Testis (tissue), 3 donors: ENCODE data around the gene ADD1. TPM values are rescaled to one million over a fixed set of nuclear protein-coding genes. Genes with fewer than 3 reads are reported as not detected.

Source experiments
- DNase-seq: peaks from one replicate; pipeline ENCODE4 v3.0.0-alpha.2; 2019
- H3K27ac ChIP-seq, 2 donors: fragments of 200-600 bp; sonication (generic); one replicate each; pipeline ENCODE4 v1.5.1; 2019
- H3K27me3 ChIP-seq: fragments of 200-600 bp; sonication (generic); one replicate; pipeline ENCODE4 v1.5.1; 2019
- H3K36me3 ChIP-seq: fragments of 200-600 bp; sonication (generic); one replicate; pipeline ENCODE4 v1.5.1; 2017; ENCODE audit warnings: low read depth; ENCODE audit errors: missing control alignments
- H3K4me1 ChIP-seq: fragments of 200-600 bp; sonication (generic); one replicate; pipeline ENCODE4 v1.5.1; 2019
- H3K4me3 ChIP-seq, 2 donors: fragments of 200-600 bp; sonication (generic); one replicate each; pipeline ENCODE4 v1.5.1; 2017 to 2019
- H3K9me3 ChIP-seq: fragments of 200-600 bp; sonication (generic); one replicate; pipeline ENCODE4 v1.5.1; 2017
- CTCF ChIP-seq, 3 experiments: fragments of 450-650 bp in 2 of 3; fragments of 200-600 bp in 1 of 3; sonication (generic) in 1 of 3; IDR thresholded peaks; one replicate each; pipeline ENCODE4 v1.5.1; 2016 to 2019; ENCODE audit warnings: antibody characterized with exemption in 3 of 3, mild to moderate bottlenecking in 2 of 3, moderate library complexity in 1 of 3
- POLR2A ChIP-seq: fragments of 450-650 bp; IDR thresholded peaks from one replicate; pipeline ENCODE4 v1.6.1; 2017; ENCODE audit warnings: antibody characterized with exemption, mild to moderate bottlenecking, moderate library complexity
- WGBS, 2 donors: methylation state at CpG; one replicate each; pipeline ENCODE4 v1.1.5; 2018; 5-methylcytosine and 5-hydroxymethylcytosine counted together
- intact Hi-C: fragments of 100-400 bp; cut with DNase I; formaldehyde crosslinking; loops from one replicate; pipeline ENCODE4 v1.15.1; 2023; ENCODE audit warnings: low total_unique reads
- polyA plus RNA-seq: library from polyadenylated mRNA; stranded (reverse); fragments of 350-450 nt; fragmentation: Illumina TruSeq; extraction: RNeasy Lipid Tissue Mini Kit (QIAGEN cat#74804); gene quantifications from one replicate; pipeline ENCODE4 v1.2.3, GENCODE V29; 2014; ENCODE audit warnings: low read depth, low replicate concordance; ENCODE audit not compliant: insufficient read depth
- total RNA-seq, 2 donors: library from RNA; depleted of rRNA; stranded (reverse); fragments of >200 nt; gene quantifications; one replicate each; pipeline ENCODE4 v1.2.3, GENCODE V29; 2016

ADD1 gene
- total and polyA plus RNA-seq, 3 donors from 2014 or later, result 233 to 355 (median 318) TPM

- Histone ChIP-seq H3K27me3 (no peaks in the 10 kb centered on the region), H3K9me3 (no peaks in the 10 kb centered on the region), H3K27ac (peak overlapping the region; percentile 63 to 72), H3K4me3 (peak overlapping the region; percentile 90 to 97), H3K36me3 (no peaks in the 10 kb centered on the region), H3K4me1 (peaks cover 13% of the 10 kb centered on the region)
- TF ChIP-seq CTCF (IDR thresholded peaks at IDR 0.05), result no peak
- TF ChIP-seq POLR2A, result no peak
- no peak for DNase-seq
- intact Hi-C loops, result loop anchor here (10.0 kb wide), 1 partner anchor 169 kb away; no protein-coding TSS in a partner anchor
- 24 to 34% methylated on average over 16 to 22 of the region's 31 CpGs for WGBS, 2 donors
Observed at GRCh38 chr4:2933566-2934076, 90.0 kb downstream of the ADD1 start.

- Histone ChIP-seq H3K36me3 (no peaks in the 10 kb centered on the region), H3K27ac (peak overlapping the region; percentile 63 to 81), H3K9me3 (no peaks in the 10 kb centered on the region), H3K27me3 (no peaks in the 10 kb centered on the region), H3K4me3 (peak overlapping the region; percentile 90 to 97), H3K4me1 (peaks cover 13% of the 10 kb centered on the region)
- intact Hi-C loops, result loop anchor here (10.0 kb wide), 1 partner anchor 169 kb away; no protein-coding TSS in a partner anchor
- TF ChIP-seq POLR2A, result no peak
- no peak for TF ChIP-seq CTCF (IDR thresholded peaks at IDR 0.05)
- peak; percentile 57 for DNase-seq
- 0 to 2% methylated on average over 3 to 23 of the region's 93 CpGs for WGBS, 2 donors
Observed at GRCh38 chr4:2934077-2934812, 90.6 kb downstream of the ADD1 start.

- intact Hi-C loops, result loop anchor here (10.0 kb wide), 1 partner anchor 170 kb away; no protein-coding TSS in a partner anchor
- peak overlapping the region; percentile 40 to 81 for H3K27ac ChIP-seq
- H3K9me3 ChIP-seq, result no peaks in the 10 kb centered on the region
- WGBS, 2 donors, result 1 to 2% methylated on average over 18 to 40 of the region's 70 CpGs
- TF ChIP-seq POLR2A, result peak; percentile 72
- TF ChIP-seq CTCF (IDR thresholded peaks at IDR 0.05), result peak in 1 of 3 experiments; percentile 36
- no peaks in the 10 kb centered on the region for H3K36me3 ChIP-seq
- no peaks in the 10 kb centered on the region for H3K27me3 ChIP-seq
- H3K4me3 ChIP-seq, result peak overlapping the region; percentile 90 to 97
- peaks cover 13% of the 10 kb centered on the region for H3K4me1 ChIP-seq
- DNase-seq, result peak; percentile 97
Observed at GRCh38 chr4:2934813-2935761, 91.4 kb downstream of the ADD1 start.

- peak; percentile 11 for DNase-seq
- TF ChIP-seq CTCF (IDR thresholded peaks at IDR 0.05) (no peak), POLR2A (no peak)
- Histone ChIP-seq H3K36me3 (no peaks in the 10 kb centered on the region), H3K4me3 (peak overlapping the region in 1 of 2 donors; percentile 90), H3K27me3 (no peaks in the 10 kb centered on the region), H3K9me3 (no peaks in the 10 kb centered on the region), H3K27ac (no peak overlapping the region), H3K4me1 (peaks cover 13% of the 10 kb centered on the region)
- intact Hi-C loops, result loop anchor here (10.0 kb wide), 1 partner anchor 171 kb away; no protein-coding TSS in a partner anchor
- 61 to 71% methylated on average over 20 of the region's 20 CpGs for WGBS, 2 donors
Observed at GRCh38 chr4:2935762-2936743, 92.4 kb downstream of the ADD1 start.
